Measurements from ENCODE around the gene NANOGP8. TPM values are rescaled to one million over a fixed set of nuclear protein-coding genes. Genes with fewer than 3 reads are reported as not detected.

Gene NANOGP8
- total and polyA plus RNA-seq, 9 of the 15 experiments (the other 6 are each of a cell fraction or from before 2014, with no cell fraction given) = not detected

GRCh38 chr15:35130245-35130644 lies 45.1 kb upstream of the NANOGP8 start:
- Histone ChIP-seq H3K4me1 (replicated peaks in 1 of 2; ENCODE audit: control insufficient read depth in 2 of 2, insufficient read depth in 2 of 2, low read length in 2 of 2) (no peaks in the 10 kb centered on the region; a peak in 1 of 5 replicates), H2AFZ (ENCODE audit: low read depth, low read length) (peak overlapping the region; percentile 41; the same call in 1 of the 2 replicates), H3K9me1 (ENCODE audit: control insufficient read depth, insufficient read depth, low read length) (no peaks in the 10 kb centered on the region), H3K27me3 (ENCODE audit: control insufficient read depth in 2 of 2, insufficient read depth in 2 of 2, low read length in 2 of 2) (no peaks in the 10 kb centered on the region), H3K79me2 (ENCODE audit: control insufficient read depth, insufficient read depth, low read length) (no peaks in the 10 kb centered on the region), H3K4me2 (ENCODE audit: insufficient read depth, low read length) (no peak overlapping the region), H3K27ac (ENCODE audit: extremely low read depth, low read depth, low read length) (no peak overlapping the region), H3K4me3 (no peak overlapping the region), H3K9me3 (replicated peaks; ENCODE audit: control insufficient read depth, insufficient read depth, low read depth, low read length) (no peaks in the 10 kb centered on the region; the same call in 1 of the 2 replicates), H3K9ac (ENCODE audit: insufficient read depth in 1 of 2, low read depth in 2 of 2, low read length in 2 of 2) (no peak overlapping the region), H4K20me1 (replicated peaks; ENCODE audit: control insufficient read depth, insufficient read depth, low read length) (no peaks in the 10 kb centered on the region), H3K36me3 (ENCODE audit: control insufficient read depth, insufficient read depth, low read length) (no peaks in the 10 kb centered on the region)
- no peak for DNase-seq (ENCODE audit: extremely low read depth in 1 of 4, low spot score in 3 of 4)
- TF ChIP-seq WHSC1 (IDR thresholded peaks at IDR 0.05; ENCODE audit: low read length) (no peak), POLR2A (conservative IDR thresholded peaks at IDR 0.05) (no peak), BDP1 (IDR thresholded peaks at IDR 0.05; ENCODE audit: insufficient read depth, insufficient read length) (no peak), ZZZ3 (IDR thresholded peaks at IDR 0.05) (no peak), ZNF347 (CRISPR knock-in tag; IDR thresholded peaks at IDR 0.05; ENCODE audit: low read depth) (no peak), L3MBTL2 (IDR thresholded peaks at IDR 0.05) (no peak), MAFF (IDR thresholded peaks at IDR 0.05; ENCODE audit: low read length) (no peak), JUND (IDR thresholded peaks at IDR 0.05; ENCODE audit: borderline replicate concordance, low read depth, low read length) (no peak), JUND (tag; IDR thresholded peaks at IDR 0.05; ENCODE audit: borderline replicate concordance, low read depth, low read length) (no peak), PCBP1 (IDR thresholded peaks at IDR 0.05; ENCODE audit: low read depth, low read length, poor library complexity, severe bottlenecking) (no peak)
- TF ChIP-seq, protein P1, sequence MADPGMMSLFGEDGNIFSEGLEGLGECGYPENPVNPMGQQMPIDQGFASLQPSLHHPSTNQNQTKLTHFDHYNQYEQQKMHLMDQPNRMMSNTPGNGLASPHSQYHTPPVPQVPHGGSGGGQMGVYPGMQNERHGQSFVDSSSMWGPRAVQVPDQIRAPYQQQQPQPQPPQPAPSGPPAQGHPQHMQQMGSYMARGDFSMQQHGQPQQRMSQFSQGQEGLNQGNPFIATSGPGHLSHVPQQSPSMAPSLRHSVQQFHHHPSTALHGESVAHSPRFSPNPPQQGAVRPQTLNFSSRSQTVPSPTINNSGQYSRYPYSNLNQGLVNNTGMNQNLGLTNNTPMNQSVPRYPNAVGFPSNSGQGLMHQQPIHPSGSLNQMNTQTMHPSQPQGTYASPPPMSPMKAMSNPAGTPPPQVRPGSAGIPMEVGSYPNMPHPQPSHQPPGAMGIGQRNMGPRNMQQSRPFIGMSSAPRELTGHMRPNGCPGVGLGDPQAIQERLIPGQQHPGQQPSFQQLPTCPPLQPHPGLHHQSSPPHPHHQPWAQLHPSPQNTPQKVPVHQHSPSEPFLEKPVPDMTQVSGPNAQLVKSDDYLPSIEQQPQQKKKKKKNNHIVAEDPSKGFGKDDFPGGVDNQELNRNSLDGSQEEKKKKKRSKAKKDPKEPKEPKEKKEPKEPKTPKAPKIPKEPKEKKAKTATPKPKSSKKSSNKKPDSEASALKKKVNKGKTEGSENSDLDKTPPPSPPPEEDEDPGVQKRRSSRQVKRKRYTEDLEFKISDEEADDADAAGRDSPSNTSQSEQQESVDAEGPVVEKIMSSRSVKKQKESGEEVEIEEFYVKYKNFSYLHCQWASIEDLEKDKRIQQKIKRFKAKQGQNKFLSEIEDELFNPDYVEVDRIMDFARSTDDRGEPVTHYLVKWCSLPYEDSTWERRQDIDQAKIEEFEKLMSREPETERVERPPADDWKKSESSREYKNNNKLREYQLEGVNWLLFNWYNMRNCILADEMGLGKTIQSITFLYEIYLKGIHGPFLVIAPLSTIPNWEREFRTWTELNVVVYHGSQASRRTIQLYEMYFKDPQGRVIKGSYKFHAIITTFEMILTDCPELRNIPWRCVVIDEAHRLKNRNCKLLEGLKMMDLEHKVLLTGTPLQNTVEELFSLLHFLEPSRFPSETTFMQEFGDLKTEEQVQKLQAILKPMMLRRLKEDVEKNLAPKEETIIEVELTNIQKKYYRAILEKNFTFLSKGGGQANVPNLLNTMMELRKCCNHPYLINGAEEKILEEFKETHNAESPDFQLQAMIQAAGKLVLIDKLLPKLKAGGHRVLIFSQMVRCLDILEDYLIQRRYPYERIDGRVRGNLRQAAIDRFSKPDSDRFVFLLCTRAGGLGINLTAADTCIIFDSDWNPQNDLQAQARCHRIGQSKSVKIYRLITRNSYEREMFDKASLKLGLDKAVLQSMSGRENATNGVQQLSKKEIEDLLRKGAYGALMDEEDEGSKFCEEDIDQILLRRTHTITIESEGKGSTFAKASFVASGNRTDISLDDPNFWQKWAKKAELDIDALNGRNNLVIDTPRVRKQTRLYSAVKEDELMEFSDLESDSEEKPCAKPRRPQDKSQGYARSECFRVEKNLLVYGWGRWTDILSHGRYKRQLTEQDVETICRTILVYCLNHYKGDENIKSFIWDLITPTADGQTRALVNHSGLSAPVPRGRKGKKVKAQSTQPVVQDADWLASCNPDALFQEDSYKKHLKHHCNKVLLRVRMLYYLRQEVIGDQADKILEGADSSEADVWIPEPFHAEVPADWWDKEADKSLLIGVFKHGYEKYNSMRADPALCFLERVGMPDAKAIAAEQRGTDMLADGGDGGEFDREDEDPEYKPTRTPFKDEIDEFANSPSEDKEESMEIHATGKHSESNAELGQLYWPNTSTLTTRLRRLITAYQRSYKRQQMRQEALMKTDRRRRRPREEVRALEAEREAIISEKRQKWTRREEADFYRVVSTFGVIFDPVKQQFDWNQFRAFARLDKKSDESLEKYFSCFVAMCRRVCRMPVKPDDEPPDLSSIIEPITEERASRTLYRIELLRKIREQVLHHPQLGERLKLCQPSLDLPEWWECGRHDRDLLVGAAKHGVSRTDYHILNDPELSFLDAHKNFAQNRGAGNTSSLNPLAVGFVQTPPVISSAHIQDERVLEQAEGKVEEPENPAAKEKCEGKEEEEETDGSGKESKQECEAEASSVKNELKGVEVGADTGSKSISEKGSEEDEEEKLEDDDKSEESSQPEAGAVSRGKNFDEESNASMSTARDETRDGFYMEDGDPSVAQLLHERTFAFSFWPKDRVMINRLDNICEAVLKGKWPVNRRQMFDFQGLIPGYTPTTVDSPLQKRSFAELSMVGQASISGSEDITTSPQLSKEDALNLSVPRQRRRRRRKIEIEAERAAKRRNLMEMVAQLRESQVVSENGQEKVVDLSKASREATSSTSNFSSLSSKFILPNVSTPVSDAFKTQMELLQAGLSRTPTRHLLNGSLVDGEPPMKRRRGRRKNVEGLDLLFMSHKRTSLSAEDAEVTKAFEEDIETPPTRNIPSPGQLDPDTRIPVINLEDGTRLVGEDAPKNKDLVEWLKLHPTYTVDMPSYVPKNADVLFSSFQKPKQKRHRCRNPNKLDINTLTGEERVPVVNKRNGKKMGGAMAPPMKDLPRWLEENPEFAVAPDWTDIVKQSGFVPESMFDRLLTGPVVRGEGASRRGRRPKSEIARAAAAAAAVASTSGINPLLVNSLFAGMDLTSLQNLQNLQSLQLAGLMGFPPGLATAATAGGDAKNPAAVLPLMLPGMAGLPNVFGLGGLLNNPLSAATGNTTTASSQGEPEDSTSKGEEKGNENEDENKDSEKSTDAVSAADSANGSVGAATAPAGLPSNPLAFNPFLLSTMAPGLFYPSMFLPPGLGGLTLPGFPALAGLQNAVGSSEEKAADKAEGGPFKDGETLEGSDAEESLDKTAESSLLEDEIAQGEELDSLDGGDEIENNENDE (IDR thresholded peaks at IDR 0.05; ENCODE audit: low read depth, low read length) = no peak
- BruUV-seq (replicated peaks) = no TSS peak
- intact Hi-C loops (cut with micrococcal nuclease) = no loop called here
- in situ Hi-C loops (cut with MboI) = no loop called here
- ATAC-seq = no peak
- 25% methylated on average over 1 of the region's 1 CpG for WGBS (ENCODE audit: insufficient coverage, low coverage, missing lambda C conversion rate)
- FAIRE-seq = no peak
- ChIA-PET CTCF (ENCODE audit: low intra/inter-chr PET ratio) (no interaction called here), POLR2A (no interaction called here)
